Measurements from ENCODE around the gene CEP55.
"Not testable (repeated sequence)": the region's sequence is repeated elsewhere in the genome, so short reads cannot be mapped to it uniquely, and the experiment has no call there.

The CEP55 gene

DNA sequence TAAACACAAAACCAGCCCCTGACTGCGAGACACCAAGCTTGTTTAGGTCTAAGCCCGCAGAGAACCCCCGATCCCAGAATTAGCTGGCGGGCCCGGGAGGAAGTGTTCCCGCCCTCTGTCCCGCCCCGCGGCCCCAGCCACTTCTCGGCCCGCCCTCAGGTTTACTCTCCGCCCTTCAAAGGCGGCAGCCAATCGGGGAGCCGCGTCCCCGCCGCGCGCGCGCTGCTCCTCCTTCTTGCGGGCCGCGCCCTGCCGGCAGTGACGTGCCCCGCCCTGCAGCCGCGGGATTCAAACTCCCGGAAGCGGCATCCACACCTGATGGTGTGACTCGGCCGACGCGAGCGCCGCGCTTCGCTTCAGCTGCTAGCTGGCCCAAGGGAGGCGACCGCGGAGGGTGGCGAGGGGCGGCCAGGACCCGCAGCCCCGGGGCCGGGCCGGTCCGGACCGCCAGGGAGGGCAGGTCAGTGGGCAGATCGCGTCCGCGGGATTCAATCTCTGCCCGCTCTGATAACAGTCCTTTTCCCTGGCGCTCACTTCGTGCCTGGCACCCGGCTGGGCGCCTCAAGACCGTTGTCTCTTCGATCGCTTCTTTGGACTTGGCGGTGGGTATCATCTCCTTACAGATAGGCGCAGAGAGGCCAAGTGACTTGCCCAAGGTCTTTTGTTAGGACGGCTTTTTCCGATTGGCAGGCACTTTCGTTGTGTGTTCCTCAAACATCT is at the start of gene CEP55:
CEP55 (plus strand) TSS at position 291 of the 720 bp plus-strand sequence. CDS start 3,440 bp downstream, outside the sequence.
- peak; percentile 97 for DNase-seq (ENCODE audit: low spot score)

DNA sequence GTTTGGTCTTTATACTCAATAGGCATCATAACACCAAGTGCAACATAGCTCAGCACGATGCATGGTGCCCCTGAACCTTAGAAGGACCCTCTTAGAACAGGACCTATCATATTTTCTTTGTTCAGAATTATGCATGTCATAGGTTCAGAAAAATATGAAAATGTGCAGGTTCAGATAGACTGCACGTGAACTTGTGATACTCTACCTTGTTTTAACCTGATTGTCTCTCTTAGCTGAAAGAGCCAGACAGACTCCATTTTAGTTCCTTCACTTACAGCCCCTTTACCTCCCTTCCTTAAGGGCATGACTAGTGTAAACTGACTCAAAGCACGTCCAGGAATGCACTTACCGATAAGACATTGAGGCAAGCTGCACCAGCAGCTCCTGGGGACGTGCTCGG is 49.4 kb upstream of the CEP55 start:
- DNase-seq (ENCODE audit: low spot score): no peak

GRCh38 chr10:93447970-93448369 is 48.4 kb upstream of the CEP55 start:
- DNase-seq (ENCODE audit: low spot score): no peak

- DNase-seq (ENCODE audit: low spot score): no peak
Observed at GRCh38 chr10:93451244-93451947, 45.0 kb upstream of the CEP55 start.

- DNase-seq (ENCODE audit: low spot score): no peak
Observed at GRCh38 chr10:93452143-93452542, 44.3 kb upstream of the CEP55 start.

DNA sequence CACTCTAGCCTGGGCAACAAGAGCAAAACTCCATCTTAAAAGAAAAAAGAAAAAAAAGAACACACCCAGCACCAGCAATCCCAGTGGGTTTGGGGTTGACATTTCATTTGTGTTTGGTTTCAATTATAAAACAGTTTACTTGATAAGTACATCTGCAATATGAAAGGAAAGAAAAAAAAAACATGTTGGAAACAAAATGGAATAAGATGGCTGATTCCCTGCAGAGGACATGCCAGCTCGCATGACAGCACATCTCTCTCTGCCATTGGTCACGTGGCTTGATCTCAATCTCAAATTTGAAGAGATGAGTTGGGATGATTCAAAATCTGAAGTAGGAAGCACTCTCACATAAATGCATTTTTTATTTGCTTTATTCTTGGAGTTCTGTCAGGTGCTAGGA is 42.3 kb upstream of the CEP55 start:
- DNase-seq (ENCODE audit: low spot score): no peak

DNA sequence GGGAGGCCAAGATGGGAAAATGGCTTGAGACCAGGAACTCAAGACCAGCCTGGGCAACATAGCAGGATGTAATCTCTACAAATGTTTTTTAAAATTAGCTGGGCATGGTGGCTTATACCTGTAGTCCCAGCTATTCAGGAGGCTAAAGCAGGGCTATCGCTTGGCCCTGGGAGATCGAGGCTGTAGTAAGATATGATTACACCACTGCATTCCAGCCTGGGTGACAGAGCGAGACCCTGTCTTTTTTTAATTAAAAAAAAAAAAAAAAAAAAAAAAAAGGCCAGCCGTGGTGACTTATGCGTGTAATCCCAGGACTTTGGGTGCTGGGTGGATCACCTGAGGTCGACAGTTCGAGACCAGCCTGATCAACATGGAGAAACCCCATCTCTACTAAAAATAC is 41.7 kb upstream of the CEP55 start:
- DNase-seq (ENCODE audit: low spot score): peak; percentile 70

GRCh38 chr10:93456480-93456879 is 39.9 kb upstream of the CEP55 start:
- DNase-seq (ENCODE audit: low spot score): peak; percentile 60

- DNase-seq (ENCODE audit: low spot score): no peak
Observed at GRCh38 chr10:93457511-93457910, 38.9 kb upstream of the CEP55 start.

GRCh38 chr10:93458821-93459257 is 37.6 kb upstream of the CEP55 start:
- peak; percentile 100 for DNase-seq (ENCODE audit: low spot score)

DNA sequence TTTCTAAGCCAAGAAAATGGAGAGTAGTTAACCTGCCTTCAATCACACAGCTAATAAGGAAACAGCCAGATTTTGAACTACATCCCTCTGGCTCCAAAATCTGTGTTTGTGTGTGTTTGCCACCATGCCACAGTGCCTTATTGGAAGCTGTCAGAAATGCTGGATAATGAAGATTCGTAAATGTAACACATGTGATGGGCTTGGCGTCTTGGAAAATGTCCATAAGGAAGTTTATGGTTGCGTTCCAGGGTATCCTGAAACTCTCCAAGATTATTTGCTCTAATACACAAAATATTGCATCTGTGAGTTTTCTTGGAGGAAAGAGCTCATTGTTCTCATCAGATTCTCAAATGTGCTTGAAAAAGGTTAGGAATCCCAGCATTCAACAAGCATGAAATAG is 36.9 kb upstream of the CEP55 start:
- DNase-seq (ENCODE audit: low spot score): no peak

- peak; percentile 87 for DNase-seq (ENCODE audit: low spot score)
Observed at GRCh38 chr10:93461109-93461806, 35.2 kb upstream of the CEP55 start.

GRCh38 chr10:93461807-93462178 is 34.6 kb upstream of the CEP55 start:
- peak; percentile 96 for DNase-seq (ENCODE audit: low spot score)

DNA sequence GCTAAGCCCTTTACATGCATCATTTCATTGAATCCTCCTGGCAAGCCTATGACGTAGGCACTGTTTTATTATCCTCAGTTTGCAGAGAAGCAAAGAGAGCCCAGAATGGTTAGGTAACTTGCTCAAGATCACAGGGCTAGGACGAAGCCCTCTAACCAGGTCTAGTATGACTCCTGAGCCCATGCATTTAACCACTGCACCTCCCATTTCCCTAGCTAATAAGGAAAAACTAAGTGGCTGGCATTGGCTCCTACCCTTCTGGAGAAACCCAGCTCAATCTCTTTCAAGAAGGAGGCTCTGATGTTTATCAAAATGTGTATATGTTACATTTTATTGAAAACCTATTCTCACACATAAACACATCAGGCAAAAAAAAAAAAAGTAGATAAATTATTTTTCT is 34.0 kb upstream of the CEP55 start:
- DNase-seq (ENCODE audit: low spot score): peak; percentile 48

- peak; percentile 71 for DNase-seq (ENCODE audit: low spot score)
Observed at GRCh38 chr10:93462881-93463280, 33.5 kb upstream of the CEP55 start.

GRCh38 chr10:93463723-93464476 is 32.5 kb upstream of the CEP55 start:
- DNase-seq (ENCODE audit: low spot score): no peak

- no peak for DNase-seq (ENCODE audit: low spot score)
Observed at GRCh38 chr10:93464776-93465388, 31.5 kb upstream of the CEP55 start.

DNA sequence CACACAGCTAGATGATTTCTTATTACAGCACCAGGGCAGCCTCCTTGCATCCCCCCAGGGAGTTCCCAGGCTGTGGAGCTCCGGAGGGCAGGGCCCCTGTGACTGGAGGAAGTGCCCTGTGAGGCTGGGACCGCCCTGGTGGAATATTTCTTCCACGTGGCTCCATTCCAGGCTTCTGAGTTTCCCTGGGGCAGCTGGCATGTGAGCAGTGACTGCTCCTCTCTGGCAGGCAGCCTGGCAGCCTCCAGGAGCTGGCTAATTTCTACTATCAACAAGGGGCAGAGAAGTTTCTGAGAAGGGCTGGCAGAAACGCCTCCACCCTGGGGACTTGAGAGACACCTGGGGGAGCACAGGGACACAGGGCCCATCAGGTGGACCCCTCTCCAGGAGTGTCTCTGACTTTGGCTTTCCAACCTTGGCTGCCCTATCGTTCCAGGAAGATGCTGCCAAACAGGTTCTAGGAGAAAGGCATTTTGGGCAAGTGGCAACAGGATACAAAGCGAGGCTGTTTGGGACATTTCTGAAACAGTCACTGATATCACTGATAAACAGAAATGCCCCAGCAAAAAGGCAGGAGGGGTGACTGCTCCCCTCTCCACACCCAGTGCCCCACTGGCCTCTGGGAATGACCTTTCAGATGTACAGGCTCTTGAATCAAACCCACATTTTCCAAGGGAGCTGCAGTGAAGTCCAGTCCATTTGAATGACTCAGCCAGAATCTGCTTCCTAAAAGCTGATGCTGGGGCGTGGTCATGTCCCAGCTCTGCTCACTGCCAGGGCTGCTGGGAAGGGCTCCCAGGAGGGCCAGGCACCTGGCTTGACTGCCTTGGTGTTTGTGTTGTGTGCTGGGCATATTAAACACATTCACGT is 30.4 kb upstream of the CEP55 start:
- peak; percentile 99 for DNase-seq (ENCODE audit: low spot score)

- DNase-seq (ENCODE audit: low spot score): not testable (repeated sequence)
Observed at GRCh38 chr10:93467635-93468034, 28.8 kb upstream of the CEP55 start.

- peak; percentile 94 for DNase-seq (ENCODE audit: low spot score)
Observed at GRCh38 chr10:93468461-93469213, 27.8 kb upstream of the CEP55 start.
